ENCODE results near the gene FGGY.
"Not testable (repeated sequence)": the region's sequence is repeated elsewhere in the genome, so short reads cannot be mapped to it uniquely, and the experiment has no call there.

Gene FGGY

DNA sequence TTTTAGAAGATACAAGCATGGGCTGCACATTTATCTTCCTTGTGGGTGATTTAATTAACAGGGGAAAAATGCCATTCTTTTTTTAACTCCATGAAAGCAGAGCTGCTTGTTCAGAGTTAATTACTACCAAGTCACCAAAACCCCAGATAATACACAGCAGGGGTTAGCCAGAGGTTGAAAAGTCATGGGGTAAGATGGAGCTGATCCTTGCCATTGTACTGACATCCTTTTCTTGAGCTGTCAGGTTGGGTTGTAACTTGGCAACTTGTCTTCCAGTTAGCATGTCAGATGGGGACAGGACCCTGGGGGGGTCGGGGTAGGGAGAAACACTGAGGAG lies 260.6 kb downstream of the FGGY start:
- no peak for FAIRE-seq

- not testable (repeated sequence) for FAIRE-seq
Observed at GRCh38 chr1:59558580-59558979, 261.7 kb downstream of the FGGY start.

DNA sequence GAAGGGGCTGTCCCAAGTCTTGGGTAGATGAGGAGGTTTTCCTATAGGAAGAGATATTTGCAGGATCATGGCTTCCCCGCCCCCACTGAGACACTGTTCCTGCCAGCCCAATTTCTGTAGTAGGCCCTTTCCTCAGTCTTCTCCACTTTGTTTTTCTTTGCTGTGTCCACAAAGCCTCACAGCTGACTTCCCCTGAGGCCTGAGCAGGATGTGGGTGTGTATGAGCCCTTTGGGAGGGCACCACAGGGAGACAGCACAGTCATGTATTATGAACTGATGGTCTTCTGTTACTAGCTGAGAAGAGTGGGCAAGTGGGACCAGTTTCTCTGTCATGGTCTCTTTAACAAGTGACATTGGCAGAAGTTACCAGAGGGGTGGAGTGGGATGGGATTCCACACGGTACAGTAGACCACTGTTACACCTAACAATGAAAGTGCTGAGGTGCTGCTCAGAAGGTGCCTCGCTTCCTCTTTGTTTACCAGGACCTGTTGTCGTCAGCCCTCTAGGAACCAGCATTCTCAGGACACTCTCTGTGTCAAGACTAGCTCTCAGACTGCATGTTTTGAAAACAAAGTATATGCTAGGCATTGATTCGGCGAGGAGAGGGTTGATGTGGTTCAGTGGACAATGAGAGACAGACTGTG lies 264.0 kb downstream of the FGGY start:
- no peak for FAIRE-seq

DNA sequence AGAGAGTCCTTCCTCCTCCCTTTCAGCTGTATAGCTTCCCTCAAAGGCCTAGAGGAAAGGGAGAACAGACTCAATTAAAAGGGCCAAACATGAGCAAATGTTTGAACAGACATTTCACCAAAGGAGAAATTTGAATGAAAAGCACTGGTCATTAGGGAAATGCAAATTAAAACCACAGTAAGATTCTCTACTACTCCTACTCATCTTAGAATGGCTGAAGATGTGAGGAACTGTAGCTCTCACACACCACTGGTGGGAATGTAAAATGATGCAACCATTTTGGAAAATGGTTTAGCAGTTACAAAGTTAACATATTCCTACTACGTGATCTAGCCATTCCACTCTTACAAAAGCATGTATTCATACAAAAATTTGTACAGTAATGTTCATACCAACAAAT lies 264.9 kb downstream of the FGGY start:
- FAIRE-seq, result no peak

GRCh38 chr1:59564192-59564891 lies 267.4 kb downstream of the FGGY start:
- no peak for FAIRE-seq

DNA sequence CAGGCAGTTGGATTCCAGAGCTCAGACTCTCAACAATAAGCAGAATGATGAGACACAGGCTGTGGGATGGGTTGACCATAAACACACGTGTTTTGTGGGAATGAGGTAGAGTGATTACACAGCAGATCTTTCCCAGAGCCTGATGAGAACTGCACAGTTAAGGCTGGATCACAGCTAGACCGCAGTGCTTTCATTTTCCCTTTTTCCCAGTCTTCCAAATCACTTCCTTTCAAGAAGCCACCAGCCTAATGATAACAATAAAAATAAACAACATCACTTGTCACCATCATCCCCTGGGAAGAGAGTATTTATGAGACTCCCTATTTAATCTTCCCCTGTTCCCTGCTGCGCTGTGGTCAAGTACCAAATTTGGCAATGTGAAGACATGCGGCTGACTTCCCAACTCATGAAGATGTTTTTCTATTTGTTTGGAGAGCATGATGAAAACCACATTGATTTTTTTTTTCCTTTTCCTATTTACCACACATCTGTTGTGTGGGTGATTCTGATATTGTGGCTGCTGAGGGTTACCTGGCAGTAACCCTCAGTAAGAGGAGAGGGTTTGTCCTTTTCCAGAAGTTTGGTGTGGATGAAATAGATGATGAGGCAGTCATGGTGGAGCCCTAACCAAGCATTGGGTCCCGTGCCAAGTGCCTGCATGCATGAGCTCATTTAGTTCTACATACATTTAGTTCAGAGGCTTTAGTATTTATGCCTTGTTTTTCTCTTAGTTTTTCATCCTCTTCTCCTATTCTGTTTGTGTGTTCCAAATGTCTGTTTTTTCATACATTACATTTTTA lies 268.9 kb downstream of the FGGY start:
- no peak for FAIRE-seq

- no peak for FAIRE-seq
Observed at GRCh38 chr1:59568158-59568935, 271.5 kb downstream of the FGGY start.

DNA sequence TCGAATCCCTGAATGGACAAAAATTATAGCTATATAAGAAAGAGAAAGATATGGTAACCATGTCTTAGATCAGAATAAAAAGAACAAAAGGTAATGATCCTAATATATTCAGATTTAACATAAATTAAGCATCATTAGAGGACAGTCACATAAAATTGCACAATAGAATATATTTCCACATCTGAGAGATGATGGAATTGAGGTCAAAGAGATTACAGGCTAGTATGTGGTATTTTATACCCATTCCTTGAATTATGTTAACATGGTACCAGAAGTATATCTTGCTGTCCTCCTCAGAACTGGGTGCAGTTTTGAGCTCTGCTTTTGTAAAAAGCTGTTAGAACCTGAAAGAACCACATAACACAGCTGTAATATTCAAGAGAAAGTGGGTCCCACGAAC lies 272.3 kb downstream of the FGGY start:
- no peak for FAIRE-seq

GRCh38 chr1:59570524-59570923 lies 273.6 kb downstream of the FGGY start:
- FAIRE-seq, result no peak

GRCh38 chr1:59574085-59574484 lies 277.2 kb downstream of the FGGY start:
- FAIRE-seq, result no peak

DNA sequence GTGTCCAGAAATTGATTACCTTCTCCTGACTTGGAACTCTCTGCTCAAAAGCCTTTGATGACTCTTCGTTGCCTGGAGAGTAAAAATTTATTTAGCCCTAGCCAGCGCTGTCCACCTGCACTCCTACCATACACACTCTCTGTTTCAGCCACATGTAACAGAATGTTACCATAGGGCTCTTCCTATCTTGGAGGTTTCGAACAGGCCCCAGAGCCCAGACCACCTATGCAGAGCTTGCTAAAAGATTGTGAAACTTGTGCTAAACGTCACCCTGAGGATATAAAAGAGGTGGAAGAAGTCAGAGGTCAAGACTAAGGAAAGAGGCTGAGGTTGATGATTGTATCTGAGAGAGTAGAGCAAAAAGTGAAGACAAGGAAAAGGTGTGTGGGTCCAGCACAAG lies 280.9 kb downstream of the FGGY start:
- FAIRE-seq, result no peak

GRCh38 chr1:59579222-59579621 lies 282.3 kb downstream of the FGGY start:
- FAIRE-seq, result no peak

DNA sequence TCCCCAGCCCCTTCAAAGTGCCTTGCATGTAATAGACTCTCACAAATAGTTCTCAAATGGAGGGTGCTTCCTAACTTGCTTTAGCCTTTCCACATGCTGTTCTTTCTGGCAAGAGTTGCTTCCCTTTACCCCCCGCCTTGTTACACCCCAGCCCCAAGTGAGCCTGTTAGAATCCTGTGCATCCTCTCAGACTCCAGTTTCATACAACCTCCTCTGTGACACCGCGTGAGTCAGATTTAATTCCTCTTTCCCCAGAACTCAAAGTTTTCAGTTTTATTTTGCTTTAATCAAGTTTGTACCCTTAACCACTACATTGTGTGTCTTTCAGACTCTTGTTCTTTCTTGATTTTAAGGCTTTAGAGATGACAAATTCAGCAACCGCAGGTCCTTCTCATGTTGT lies 283.4 kb downstream of the FGGY start:
- FAIRE-seq, result no peak

GRCh38 chr1:59592410-59592809 lies 295.5 kb downstream of the FGGY start:
- not testable (repeated sequence) for FAIRE-seq

DNA sequence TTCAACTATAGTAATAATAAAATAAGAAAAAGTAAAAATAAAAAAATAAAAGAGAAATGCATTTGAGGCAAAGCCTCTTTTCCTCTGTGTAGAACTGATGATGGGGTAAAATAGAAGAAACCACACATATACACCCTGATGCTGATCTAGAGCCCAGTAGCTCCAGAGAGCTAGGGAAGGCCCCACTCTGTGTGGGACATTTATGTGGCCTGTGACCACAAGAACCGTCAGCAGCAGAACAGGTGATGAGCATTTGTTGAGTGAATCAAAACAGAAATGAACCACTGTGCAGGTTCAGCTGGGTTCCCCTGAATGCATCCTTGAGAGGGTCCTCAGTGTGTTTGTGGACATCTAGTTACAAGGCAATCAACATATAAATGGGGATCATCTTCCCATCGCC lies 296.0 kb downstream of the FGGY start:
- no peak for FAIRE-seq

GRCh38 chr1:59593798-59594790 lies 297.2 kb downstream of the FGGY start:
- no peak for FAIRE-seq

GRCh38 chr1:59595774-59596173 lies 298.9 kb downstream of the FGGY start:
- no peak for FAIRE-seq

DNA sequence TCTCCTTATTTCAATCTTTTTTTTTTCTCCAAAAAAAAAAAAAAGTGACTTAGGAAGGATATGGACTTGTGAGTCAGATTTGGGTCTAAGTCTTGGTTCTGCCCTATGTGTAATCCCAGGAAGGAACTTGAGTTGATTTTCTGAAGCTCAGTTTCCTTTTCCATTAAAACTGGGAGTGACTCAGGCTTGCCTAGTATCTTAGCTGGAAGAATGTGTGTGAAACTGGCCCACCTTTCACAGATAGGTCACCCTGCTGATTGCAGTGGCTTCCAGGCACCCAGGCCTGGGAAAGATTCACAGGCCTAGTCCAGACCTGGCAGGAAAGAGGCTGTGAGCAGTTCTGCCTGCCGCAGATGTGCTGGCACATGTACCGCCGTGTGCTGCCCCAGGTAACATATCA lies 299.5 kb downstream of the FGGY start:
- no peak for FAIRE-seq

GRCh38 chr1:59596956-59597355 lies 300.1 kb downstream of the FGGY start:
- no peak for FAIRE-seq

- no peak for FAIRE-seq
Observed at GRCh38 chr1:59597420-59598119, 300.7 kb downstream of the FGGY start.

DNA sequence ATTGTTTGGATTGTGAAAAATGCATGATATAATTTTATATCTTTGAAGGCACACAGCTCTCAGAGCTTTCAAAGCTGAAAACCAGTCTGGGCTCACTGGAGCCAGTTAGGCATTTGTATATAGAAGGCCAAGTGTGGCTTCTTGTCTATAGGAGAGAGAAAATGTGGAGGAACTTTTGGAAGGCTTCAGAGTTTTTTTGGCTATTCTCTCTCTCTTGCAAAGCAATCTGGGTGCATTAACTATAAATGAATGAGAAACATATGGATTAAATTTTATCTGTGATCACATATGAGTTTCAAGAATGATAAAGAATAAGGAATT lies 301.2 kb downstream of the FGGY start:
- no peak for FAIRE-seq

GRCh38 chr1:59601041-59601441 lies 304.1 kb downstream of the FGGY start:
- FAIRE-seq, result no peak
